ENCODE data around the gene PLXND1. TPM values are rescaled to one million over a fixed set of nuclear protein-coding genes. Genes with fewer than 3 reads are reported as not detected.

Gene PLXND1
- polyA plus RNA-seq, 4 donors: 3.4 to 54.7 (median 19.4) TPM

- Histone ChIP-seq H3K27ac (ENCODE audit: low read depth in 1 of 3, low read length in 2 of 3) (peak overlapping the region; percentile 13 to 85 (median 32)), H3K4me3 (ENCODE audit: low read depth in 1 of 3, low read length in 3 of 3) (no peak overlapping the region), H3K9me3 (ENCODE audit: control insufficient read depth in 2 of 2, insufficient read depth in 1 of 2, low read depth in 1 of 2, low read length in 1 of 2) (no peaks in the 10 kb centered on the region), H3K27me3 (ENCODE audit: control insufficient read depth in 3 of 3, insufficient read depth in 3 of 3, low read length in 3 of 3) (no peaks in the 10 kb centered on the region), H3K36me3 (ENCODE audit: control insufficient read depth in 3 of 3, insufficient read depth in 2 of 3, low read depth in 1 of 3, low read length in 3 of 3) (peaks cover 0 to 5% (median 0%) of the 10 kb centered on the region in 3 donors), H3K4me1 (ENCODE audit: control insufficient read depth in 3 of 3, insufficient read depth in 2 of 3, low read depth in 1 of 3, low read length in 2 of 3) (peaks cover 0 to 53% (median 1%) of the 10 kb centered on the region in 3 donors)
- FAIRE-seq (no peak), DNase-seq (no peak)
- 69 to 79% (median 75%) methylated on average over 8 of the region's 8 CpGs for WGBS, 3 donors
These were observed 13.3 kb downstream of the PLXND1 start for GRCh38 chr3:129593230-129593594.

- Histone ChIP-seq H3K36me3 (ENCODE audit: control insufficient read depth in 3 of 3, insufficient read depth in 2 of 3, low read depth in 1 of 3, low read length in 3 of 3) (peaks cover 0 to 5% (median 0%) of the 10 kb centered on the region in 3 donors), H3K4me3 (ENCODE audit: low read depth in 1 of 3, low read length in 3 of 3) (no peak overlapping the region), H3K9me3 (ENCODE audit: control insufficient read depth in 2 of 2, insufficient read depth in 1 of 2, low read depth in 1 of 2, low read length in 1 of 2) (no peaks in the 10 kb centered on the region), H3K27ac (ENCODE audit: low read depth in 1 of 3, low read length in 2 of 3) (peak overlapping the region; percentile 13 to 85 (median 32)), H3K27me3 (ENCODE audit: control insufficient read depth in 3 of 3, insufficient read depth in 3 of 3, low read length in 3 of 3) (no peaks in the 10 kb centered on the region), H3K4me1 (ENCODE audit: control insufficient read depth in 3 of 3, insufficient read depth in 2 of 3, low read depth in 1 of 3, low read length in 2 of 3) (peaks cover 0 to 46% (median 0%) of the 10 kb centered on the region in 3 donors)
- peak in 1 of 2 donors; percentile 42 for DNase-seq
- 25 to 56% (median 55%) methylated on average over 25 to 26 of the region's 26 CpGs for WGBS, 3 donors
- no peak for FAIRE-seq
These were observed 13.9 kb downstream of the PLXND1 start for GRCh38 chr3:129592381-129593131.

- Histone ChIP-seq H3K27ac (ENCODE audit: low read depth in 1 of 3, low read length in 2 of 3) (peak overlapping the region in 1 of 3 donors; percentile 38), H3K36me3 (ENCODE audit: control insufficient read depth in 3 of 3, insufficient read depth in 2 of 3, low read depth in 1 of 3, low read length in 3 of 3) (peaks cover 0 to 5% (median 0%) of the 10 kb centered on the region in 3 donors), H3K9me3 (ENCODE audit: control insufficient read depth in 2 of 2, insufficient read depth in 1 of 2, low read depth in 1 of 2, low read length in 1 of 2) (no peaks in the 10 kb centered on the region), H3K4me1 (ENCODE audit: control insufficient read depth in 3 of 3, insufficient read depth in 2 of 3, low read depth in 1 of 3, low read length in 2 of 3) (peaks cover 0 to 40% (median 0%) of the 10 kb centered on the region in 3 donors), H3K4me3 (ENCODE audit: low read depth in 1 of 3, low read length in 3 of 3) (no peak overlapping the region), H3K27me3 (ENCODE audit: control insufficient read depth in 3 of 3, insufficient read depth in 3 of 3, low read length in 3 of 3) (no peaks in the 10 kb centered on the region)
- FAIRE-seq (no peak), DNase-seq (no peak)
- WGBS, 3 donors: 60 to 68% (median 64%) methylated on average over 8 of the region's 8 CpGs
These were observed 14.5 kb downstream of the PLXND1 start for GRCh38 chr3:129591932-129592331.

GRCh38 chr3:129590215-129590614 lies 16.3 kb downstream of the PLXND1 start:
- H3K27me3 ChIP-seq (ENCODE audit: control insufficient read depth in 3 of 3, insufficient read depth in 3 of 3, low read length in 3 of 3): no peaks in the 10 kb centered on the region
- FAIRE-seq: no peak
- H3K36me3 ChIP-seq (ENCODE audit: control insufficient read depth in 3 of 3, insufficient read depth in 2 of 3, low read depth in 1 of 3, low read length in 3 of 3): peaks cover 0 to 17% (median 0%) of the 10 kb centered on the region in 3 donors
- no peak for DNase-seq
- H3K9me3 ChIP-seq (ENCODE audit: control insufficient read depth in 2 of 2, insufficient read depth in 1 of 2, low read depth in 1 of 2, low read length in 1 of 2): no peaks in the 10 kb centered on the region
- H3K27ac ChIP-seq (ENCODE audit: low read depth in 1 of 3, low read length in 2 of 3): no peak overlapping the region
- WGBS, 3 donors: 67 to 82% (median 71%) methylated on average over 7 to 8 of the region's 8 CpGs
- H3K4me1 ChIP-seq (ENCODE audit: control insufficient read depth in 3 of 3, insufficient read depth in 2 of 3, low read depth in 1 of 3, low read length in 2 of 3): peaks cover 0 to 23% (median 0%) of the 10 kb centered on the region in 3 donors
- H3K4me3 ChIP-seq (ENCODE audit: low read depth in 1 of 3, low read length in 3 of 3): no peak overlapping the region

GRCh38 chr3:129587566-129588210 lies 18.8 kb downstream of the PLXND1 start:
- Histone ChIP-seq H3K9me3 (ENCODE audit: control insufficient read depth in 2 of 2, insufficient read depth in 1 of 2, low read depth in 1 of 2, low read length in 1 of 2) (no peaks in the 10 kb centered on the region), H3K4me1 (ENCODE audit: control insufficient read depth in 3 of 3, insufficient read depth in 2 of 3, low read depth in 1 of 3, low read length in 2 of 3) (peaks cover 0 to under 1% (median 0%) of the 10 kb centered on the region in 3 donors), H3K36me3 (ENCODE audit: control insufficient read depth in 3 of 3, insufficient read depth in 2 of 3, low read depth in 1 of 3, low read length in 3 of 3) (peaks cover 0 to 31% (median 0%) of the 10 kb centered on the region in 3 donors), H3K4me3 (ENCODE audit: low read depth in 1 of 3, low read length in 3 of 3) (no peak overlapping the region), H3K27ac (ENCODE audit: low read depth in 1 of 3, low read length in 2 of 3) (no peak overlapping the region), H3K27me3 (ENCODE audit: control insufficient read depth in 3 of 3, insufficient read depth in 3 of 3, low read length in 3 of 3) (no peaks in the 10 kb centered on the region)
- 86 to 91% (median 87%) methylated on average over 10 of the region's 10 CpGs for WGBS, 3 donors
- FAIRE-seq (no peak), DNase-seq (no peak)

GRCh38 chr3:129586746-129587430 lies 19.6 kb downstream of the PLXND1 start:
- H3K4me3 ChIP-seq (ENCODE audit: low read depth in 1 of 3, low read length in 3 of 3): no peak overlapping the region
- H3K9me3 ChIP-seq (ENCODE audit: control insufficient read depth in 2 of 2, insufficient read depth in 1 of 2, low read depth in 1 of 2, low read length in 1 of 2): no peaks in the 10 kb centered on the region
- no peak overlapping the region for H3K27ac ChIP-seq (ENCODE audit: low read depth in 1 of 3, low read length in 2 of 3)
- peaks cover 0 to 36% (median 0%) of the 10 kb centered on the region in 3 donors for H3K36me3 ChIP-seq (ENCODE audit: control insufficient read depth in 3 of 3, insufficient read depth in 2 of 3, low read depth in 1 of 3, low read length in 3 of 3)
- H3K27me3 ChIP-seq (ENCODE audit: control insufficient read depth in 3 of 3, insufficient read depth in 3 of 3, low read length in 3 of 3): no peaks in the 10 kb centered on the region
- no peaks in the 10 kb centered on the region for H3K4me1 ChIP-seq (ENCODE audit: control insufficient read depth in 3 of 3, insufficient read depth in 2 of 3, low read depth in 1 of 3, low read length in 2 of 3)
- FAIRE-seq: no peak
- DNase-seq: no peak
- 64 to 70% (median 69%) methylated on average over 17 of the region's 17 CpGs for WGBS, 3 donors

- 92 to 95% (median 92%) methylated on average over 27 of the region's 27 CpGs for WGBS, 3 donors
- H3K36me3 ChIP-seq (ENCODE audit: control insufficient read depth in 3 of 3, insufficient read depth in 2 of 3, low read depth in 1 of 3, low read length in 3 of 3): peaks cover 0 to 38% (median 0%) of the 10 kb centered on the region in 3 donors
- H3K9me3 ChIP-seq (ENCODE audit: control insufficient read depth in 2 of 2, insufficient read depth in 1 of 2, low read depth in 1 of 2, low read length in 1 of 2): no peaks in the 10 kb centered on the region
- H3K4me3 ChIP-seq (ENCODE audit: low read depth in 1 of 3, low read length in 3 of 3): no peak overlapping the region
- H3K27me3 ChIP-seq (ENCODE audit: control insufficient read depth in 3 of 3, insufficient read depth in 3 of 3, low read length in 3 of 3): no peaks in the 10 kb centered on the region
- DNase-seq (no peak), FAIRE-seq (no peak)
- H3K27ac ChIP-seq (ENCODE audit: low read depth in 1 of 3, low read length in 2 of 3): no peak overlapping the region
- H3K4me1 ChIP-seq (ENCODE audit: control insufficient read depth in 3 of 3, insufficient read depth in 2 of 3, low read depth in 1 of 3, low read length in 2 of 3): no peaks in the 10 kb centered on the region
These were observed 20.4 kb downstream of the PLXND1 start for GRCh38 chr3:129585949-129586657.

- Histone ChIP-seq H3K27me3 (ENCODE audit: control insufficient read depth in 3 of 3, insufficient read depth in 3 of 3, low read length in 3 of 3) (no peaks in the 10 kb centered on the region), H3K4me1 (ENCODE audit: control insufficient read depth in 3 of 3, insufficient read depth in 2 of 3, low read depth in 1 of 3, low read length in 2 of 3) (no peaks in the 10 kb centered on the region), H3K4me3 (ENCODE audit: low read depth in 1 of 3, low read length in 3 of 3) (no peak overlapping the region), H3K36me3 (ENCODE audit: control insufficient read depth in 3 of 3, insufficient read depth in 2 of 3, low read depth in 1 of 3, low read length in 3 of 3) (peaks cover 0 to 44% (median 0%) of the 10 kb centered on the region in 3 donors), H3K27ac (ENCODE audit: low read depth in 1 of 3, low read length in 2 of 3) (no peak overlapping the region), H3K9me3 (ENCODE audit: control insufficient read depth in 2 of 2, insufficient read depth in 1 of 2, low read depth in 1 of 2, low read length in 1 of 2) (no peaks in the 10 kb centered on the region)
- no peak for DNase-seq
- WGBS, 3 donors: 75 to 91% (median 88%) methylated on average over 3 of the region's 3 CpGs
- FAIRE-seq: no peak
These were observed 21.8 kb downstream of the PLXND1 start for GRCh38 chr3:129584631-129585030.

All from small intestine (tissue), 7 donors.